ENCODE results near the gene FGF1. TPM values are rescaled to one million over a fixed set of nuclear protein-coding genes. Genes with fewer than 3 reads are reported as not detected.

The FGF1 gene
- total and polyA plus RNA-seq, 2 donors (not counting 1 experiment from before 2014, with no cell fraction given): not detected

- Histone ChIP-seq H3K4me3 (ENCODE audit: control extremely low read depth in 1 of 5, extremely low read depth in 1 of 5, insufficient read depth in 1 of 5, low read depth in 2 of 5, low read length in 4 of 5) (no peak overlapping the region), H4K20me1 (ENCODE audit: control insufficient read depth, insufficient read depth, low read length, poor library complexity, severe bottlenecking) (no peaks in the 10 kb centered on the region), H3K27ac (ENCODE audit: low read length in 2 of 2) (no peak overlapping the region), H3K27me3 (replicated peaks in 1 of 4; ENCODE audit: control extremely low read depth in 1 of 4, control insufficient read depth in 3 of 4, insufficient read depth in 4 of 4, low read length in 3 of 4) (no peaks in the 10 kb centered on the region), H3K79me2 (ENCODE audit: control insufficient read depth, insufficient read depth, low read length) (no peaks in the 10 kb centered on the region), H3K9me3 (ENCODE audit: control extremely low read depth in 1 of 3, control insufficient read depth in 2 of 3, insufficient read depth in 1 of 3, low read length in 2 of 3) (no peaks in the 10 kb centered on the region), H2AFZ (ENCODE audit: insufficient read depth, low read depth, low read length, poor library complexity, severe bottlenecking) (no peak overlapping the region), H3K9ac (ENCODE audit: low read length) (no peak overlapping the region), H3K36me3 (replicated peaks in 1 of 2; ENCODE audit: control extremely low read depth in 1 of 2, control insufficient read depth in 1 of 2, extremely low read depth in 1 of 2, insufficient read depth in 2 of 2, low read length in 1 of 2) (no peaks in the 10 kb centered on the region), H3K4me2 (replicated peaks; ENCODE audit: low read depth, low read length, poor library complexity, severe bottlenecking) (no peak overlapping the region), H3K4me1 (ENCODE audit: control insufficient read depth in 2 of 2, insufficient read depth in 2 of 2, low read length in 2 of 2) (no peaks in the 10 kb centered on the region)
- POLR2A ChIA-PET: no interaction called here
- peaks cover 30% of the 10 kb centered on the region for H3K27me3 Mint-ChIP-seq
- ATAC-seq (ENCODE audit: low read depth): no peak
- CTCF ChIA-PET: interaction anchor here (2.8 kb wide), 1 partner anchor 9 kb away, joined by 11 read pairs; no protein-coding TSS in a partner anchor
- H3K4me3 Mint-ChIP-seq: no peak overlapping the region
- H3K27ac Mint-ChIP-seq: no peak overlapping the region
- H3K9me3 Mint-ChIP-seq (ENCODE audit: insufficient read depth): no peaks in the 10 kb centered on the region
- no peaks in the 10 kb centered on the region for H3K4me1 Mint-ChIP-seq
- WGBS (ENCODE audit: insufficient coverage): 100% methylated on average over 2 of the region's 6 CpGs
- TF ChIP-seq EZH2 (IDR thresholded peaks at IDR 0.05; ENCODE audit: borderline replicate concordance, insufficient read depth, low read depth, low read length, poor library complexity, severe bottlenecking): no peak
- TF ChIP-seq, protein P1, sequence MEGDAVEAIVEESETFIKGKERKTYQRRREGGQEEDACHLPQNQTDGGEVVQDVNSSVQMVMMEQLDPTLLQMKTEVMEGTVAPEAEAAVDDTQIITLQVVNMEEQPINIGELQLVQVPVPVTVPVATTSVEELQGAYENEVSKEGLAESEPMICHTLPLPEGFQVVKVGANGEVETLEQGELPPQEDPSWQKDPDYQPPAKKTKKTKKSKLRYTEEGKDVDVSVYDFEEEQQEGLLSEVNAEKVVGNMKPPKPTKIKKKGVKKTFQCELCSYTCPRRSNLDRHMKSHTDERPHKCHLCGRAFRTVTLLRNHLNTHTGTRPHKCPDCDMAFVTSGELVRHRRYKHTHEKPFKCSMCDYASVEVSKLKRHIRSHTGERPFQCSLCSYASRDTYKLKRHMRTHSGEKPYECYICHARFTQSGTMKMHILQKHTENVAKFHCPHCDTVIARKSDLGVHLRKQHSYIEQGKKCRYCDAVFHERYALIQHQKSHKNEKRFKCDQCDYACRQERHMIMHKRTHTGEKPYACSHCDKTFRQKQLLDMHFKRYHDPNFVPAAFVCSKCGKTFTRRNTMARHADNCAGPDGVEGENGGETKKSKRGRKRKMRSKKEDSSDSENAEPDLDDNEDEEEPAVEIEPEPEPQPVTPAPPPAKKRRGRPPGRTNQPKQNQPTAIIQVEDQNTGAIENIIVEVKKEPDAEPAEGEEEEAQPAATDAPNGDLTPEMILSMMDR (IDR thresholded peaks at IDR 0.05): no peak
- intact Hi-C loops (cut with micrococcal nuclease): no loop called here
- DNase-seq: no peak
Observed at GRCh38 chr5:142664636-142665035, 21.3 kb downstream of the FGF1 start.

- peaks cover 30% of the 10 kb centered on the region for H3K27me3 Mint-ChIP-seq
- 87% methylated on average over 7 of the region's 9 CpGs for WGBS (ENCODE audit: insufficient coverage)
Observed at GRCh38 chr5:142664067-142664466, 21.8 kb downstream of the FGF1 start.

More at GRCh38 chr5:142664067-142664466, 21.8 kb downstream of the FGF1 start:
- Mint-ChIP-seq H3K4me3 (no peak overlapping the region), H3K4me1 (no peaks in the 10 kb centered on the region), H3K27ac (no peak overlapping the region), H3K9me3 (ENCODE audit: insufficient read depth) (no peaks in the 10 kb centered on the region)
- Histone ChIP-seq H3K4me3 (ENCODE audit: control extremely low read depth in 1 of 5, extremely low read depth in 1 of 5, insufficient read depth in 1 of 5, low read depth in 2 of 5, low read length in 4 of 5) (no peak overlapping the region), H3K27ac (ENCODE audit: low read length in 2 of 2) (no peak overlapping the region), H3K9me3 (ENCODE audit: control extremely low read depth in 1 of 3, control insufficient read depth in 2 of 3, insufficient read depth in 1 of 3, low read length in 2 of 3) (no peaks in the 10 kb centered on the region), H4K20me1 (ENCODE audit: control insufficient read depth, insufficient read depth, low read length, poor library complexity, severe bottlenecking) (no peaks in the 10 kb centered on the region), H3K79me2 (ENCODE audit: control insufficient read depth, insufficient read depth, low read length) (no peaks in the 10 kb centered on the region), H3K27me3 (replicated peaks in 1 of 4; ENCODE audit: control extremely low read depth in 1 of 4, control insufficient read depth in 3 of 4, insufficient read depth in 4 of 4, low read length in 3 of 4) (no peaks in the 10 kb centered on the region), H3K4me2 (replicated peaks; ENCODE audit: low read depth, low read length, poor library complexity, severe bottlenecking) (no peak overlapping the region), H2AFZ (ENCODE audit: insufficient read depth, low read depth, low read length, poor library complexity, severe bottlenecking) (no peak overlapping the region), H3K4me1 (ENCODE audit: control insufficient read depth in 2 of 2, insufficient read depth in 2 of 2, low read length in 2 of 2) (no peaks in the 10 kb centered on the region), H3K36me3 (replicated peaks in 1 of 2; ENCODE audit: control extremely low read depth in 1 of 2, control insufficient read depth in 1 of 2, extremely low read depth in 1 of 2, insufficient read depth in 2 of 2, low read length in 1 of 2) (no peaks in the 10 kb centered on the region), H3K9ac (ENCODE audit: low read length) (no peak overlapping the region)
- no peak for TF ChIP-seq EZH2 (IDR thresholded peaks at IDR 0.05; ENCODE audit: borderline replicate concordance, insufficient read depth, low read depth, low read length, poor library complexity, severe bottlenecking)
- TF ChIP-seq, protein P1 (IDR thresholded peaks at IDR 0.05): no peak
- POLR2A ChIA-PET: no interaction called here
- no peak for ATAC-seq (ENCODE audit: low read depth)
- CTCF ChIA-PET: interaction anchor here (2.8 kb wide), 1 partner anchor 9 kb away, joined by 11 read pairs; no protein-coding TSS in a partner anchor
- DNase-seq: no peak
- intact Hi-C loops (cut with micrococcal nuclease): no loop called here
